GM19043 (cell line): ENCODE measurements around the gene RSRP1.

Source experiments
- ATAC-seq: cut with Tn5 transposase; IDR thresholded peaks from one replicate; pipeline ENCODE4 v1.9.1; 2021; ENCODE audit warnings: low read depth; ENCODE audit not compliant: unreplicated experiment

Gene RSRP1

GRCh38 chr1:25220666-25221065 lies 26.6 kb downstream of the RSRP1 start:
- ATAC-seq: no peak

- ATAC-seq: no peak
Observed at GRCh38 chr1:25219661-25220251, 27.5 kb downstream of the RSRP1 start.

GRCh38 chr1:25217598-25218232 lies 29.5 kb downstream of the RSRP1 start:
- ATAC-seq: no peak

- no peak for ATAC-seq
Observed at GRCh38 chr1:25217015-25217414, 30.2 kb downstream of the RSRP1 start.

GRCh38 chr1:25216123-25216522 lies 31.1 kb downstream of the RSRP1 start:
- no peak for ATAC-seq

- ATAC-seq: no peak
Observed at GRCh38 chr1:25212725-25213124, 34.5 kb downstream of the RSRP1 start.

GRCh38 chr1:25210728-25211127 lies 36.5 kb downstream of the RSRP1 start:
- no peak for ATAC-seq

GRCh38 chr1:25209516-25209915 lies 37.7 kb downstream of the RSRP1 start:
- no peak for ATAC-seq

GRCh38 chr1:25208561-25209222 lies 38.6 kb downstream of the RSRP1 start:
- ATAC-seq: no peak

GRCh38 chr1:25208092-25208491 lies 39.2 kb downstream of the RSRP1 start:
- no peak for ATAC-seq

- no peak for ATAC-seq
Observed at GRCh38 chr1:25206201-25206600, 41.1 kb downstream of the RSRP1 start.

- ATAC-seq: no peak
Observed at GRCh38 chr1:25205786-25206185, 41.5 kb downstream of the RSRP1 start.

GRCh38 chr1:25204797-25205480 lies 42.3 kb downstream of the RSRP1 start:
- no peak for ATAC-seq

- ATAC-seq: no peak
Observed at GRCh38 chr1:25201006-25201405, 46.2 kb downstream of the RSRP1 start.

- ATAC-seq: no peak
Observed at GRCh38 chr1:25199819-25200620, 47.2 kb downstream of the RSRP1 start.

- ATAC-seq: no peak
Observed at GRCh38 chr1:25198663-25199252, 48.5 kb downstream of the RSRP1 start.

GRCh38 chr1:25197982-25198662 lies 49.1 kb downstream of the RSRP1 start:
- no peak for ATAC-seq

GRCh38 chr1:25197235-25197975 lies 49.8 kb downstream of the RSRP1 start:
- no peak for ATAC-seq

- no peak for ATAC-seq
Observed at GRCh38 chr1:25196830-25197229, 50.4 kb downstream of the RSRP1 start.
